Mucosa of gallbladder (tissue), 1 donor: ENCODE data around the gene LTB4R2. TPM values are rescaled to one million over a fixed set of nuclear protein-coding genes. Genes with fewer than 3 reads are reported as not detected.

Experiments
- DNase-seq: peaks from one replicate; pipeline ENCODE4 v3.0.0-alpha.2; 2020; ENCODE audit warnings: low spot score
- total RNA-seq: library from RNA; stranded (reverse); gene quantifications from one replicate; pipeline ENCODE4 v1.2.1, GENCODE V29; 2021
- donor health status: DM: no; HTN: no; CAD: no.

LTB4R2 gene
- total RNA-seq, 1 donor from 2014 or later: 6.1 TPM

DNA sequence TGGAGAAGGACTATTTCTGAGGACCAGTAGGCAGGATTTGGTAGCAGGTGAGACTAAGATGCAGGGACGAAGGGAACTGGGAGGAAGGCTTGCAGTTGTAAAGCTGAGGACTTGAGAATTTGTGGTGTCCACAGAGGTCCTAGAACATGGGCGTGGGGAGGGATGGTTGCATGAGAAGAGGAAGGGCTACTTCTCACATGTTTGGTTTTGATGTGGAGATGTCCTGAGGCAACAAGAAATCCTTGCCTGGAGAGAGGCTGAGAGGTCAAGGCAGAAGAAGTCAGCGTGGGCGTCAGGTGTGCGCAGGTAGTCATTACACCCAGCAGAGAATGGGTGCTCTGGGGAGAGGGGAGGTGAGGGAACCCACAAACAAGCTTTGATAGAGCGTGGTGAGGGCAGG, 32.9 kb upstream of the LTB4R2 start:
- no peak for DNase-seq

DNA sequence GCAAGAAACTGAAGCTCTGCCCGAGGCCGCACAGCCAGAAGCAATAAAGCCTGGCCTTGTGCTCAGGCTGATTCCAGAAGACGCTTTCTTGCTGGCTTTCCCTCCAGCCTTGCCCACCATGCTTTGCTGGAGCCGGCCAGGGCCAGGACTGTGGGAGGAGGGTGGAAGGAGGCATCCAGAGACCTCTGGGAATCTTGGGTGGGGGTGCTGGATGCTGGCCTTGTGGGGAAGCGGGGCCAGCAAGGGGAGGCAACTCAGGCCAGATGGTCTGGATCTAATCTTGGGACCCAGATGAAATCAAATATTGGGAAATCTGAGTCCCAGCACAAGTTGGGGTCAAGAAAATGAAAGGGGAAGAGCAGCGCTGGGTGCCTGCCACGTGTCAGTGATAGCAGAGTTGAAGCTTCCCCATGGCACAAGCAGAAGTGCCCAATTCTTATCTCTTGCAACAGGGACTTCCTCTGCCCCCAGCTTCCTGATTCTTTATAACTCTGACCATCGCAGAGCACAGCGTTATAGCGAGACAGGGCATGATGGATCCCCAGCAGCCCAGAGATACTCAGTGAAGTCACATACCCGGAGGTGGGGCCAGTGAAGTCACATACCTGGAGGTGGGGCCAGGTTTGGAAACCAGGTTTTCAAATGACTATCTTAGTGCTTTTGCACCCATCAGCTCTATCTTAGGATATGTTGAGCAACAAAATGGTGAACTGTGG, 32.2 kb upstream of the LTB4R2 start:
- peak; percentile 29 for DNase-seq

DNA sequence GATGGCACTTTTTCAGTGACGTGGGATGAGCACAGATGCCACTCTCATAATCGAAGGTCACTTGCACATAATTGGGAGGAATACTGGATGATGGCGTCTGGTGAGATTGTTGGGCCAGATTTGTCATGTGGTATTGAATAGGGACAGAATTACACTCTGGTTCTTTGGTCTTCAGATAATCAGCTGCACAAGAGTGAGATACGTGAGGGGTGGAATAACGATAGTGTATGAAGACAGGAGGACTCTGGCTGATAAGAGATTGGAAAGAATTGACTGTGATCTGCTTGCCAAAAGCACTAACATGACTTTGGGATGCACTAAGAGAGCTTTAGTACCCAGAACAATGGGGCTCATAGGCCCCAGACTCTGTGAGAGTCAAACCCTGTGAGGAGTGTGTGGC, 31.5 kb upstream of the LTB4R2 start:
- DNase-seq: no peak

DNA sequence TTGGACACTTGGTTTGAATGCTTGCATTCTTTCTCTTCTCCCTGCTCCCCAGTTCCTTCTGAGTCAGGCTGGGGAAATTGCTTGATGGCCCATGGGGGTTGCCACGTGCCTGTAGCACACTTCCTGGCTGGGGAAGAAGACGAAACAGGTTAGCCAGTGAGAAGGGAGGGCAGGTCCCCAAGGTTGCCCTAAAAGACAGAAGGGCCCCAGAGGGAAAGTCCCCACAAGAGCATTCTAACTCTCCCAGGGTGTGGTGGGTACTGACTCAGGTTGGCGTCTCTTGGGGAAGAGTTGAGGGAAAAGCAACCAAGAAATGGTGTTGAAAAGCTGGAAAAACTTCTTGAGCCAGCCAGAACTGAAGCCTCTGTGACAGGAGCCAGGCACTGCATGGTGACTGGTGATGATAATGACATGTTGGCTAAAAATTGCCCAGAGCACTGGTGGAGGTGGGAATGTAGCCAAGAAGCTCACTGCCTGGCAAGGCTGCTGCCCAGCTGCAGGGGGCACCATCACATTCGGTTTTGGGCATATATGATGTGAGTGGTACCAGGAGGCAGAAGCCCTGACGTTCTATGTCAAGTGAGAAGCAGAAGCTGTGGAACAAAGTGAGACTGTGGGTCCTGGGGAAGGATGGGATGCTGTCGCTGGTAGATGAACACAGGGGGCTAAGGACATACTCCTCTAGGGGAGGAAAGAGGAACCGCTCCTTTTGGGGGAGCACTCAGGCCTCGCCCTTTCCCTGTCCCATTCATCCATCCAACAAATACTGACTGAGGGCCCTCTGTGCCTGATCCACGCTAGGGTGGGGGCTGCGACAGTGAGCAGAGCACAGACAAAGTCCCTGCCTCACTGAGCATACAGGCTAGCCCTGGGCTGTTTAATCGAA, 30.4 kb upstream of the LTB4R2 start:
- DNase-seq: no peak

DNA sequence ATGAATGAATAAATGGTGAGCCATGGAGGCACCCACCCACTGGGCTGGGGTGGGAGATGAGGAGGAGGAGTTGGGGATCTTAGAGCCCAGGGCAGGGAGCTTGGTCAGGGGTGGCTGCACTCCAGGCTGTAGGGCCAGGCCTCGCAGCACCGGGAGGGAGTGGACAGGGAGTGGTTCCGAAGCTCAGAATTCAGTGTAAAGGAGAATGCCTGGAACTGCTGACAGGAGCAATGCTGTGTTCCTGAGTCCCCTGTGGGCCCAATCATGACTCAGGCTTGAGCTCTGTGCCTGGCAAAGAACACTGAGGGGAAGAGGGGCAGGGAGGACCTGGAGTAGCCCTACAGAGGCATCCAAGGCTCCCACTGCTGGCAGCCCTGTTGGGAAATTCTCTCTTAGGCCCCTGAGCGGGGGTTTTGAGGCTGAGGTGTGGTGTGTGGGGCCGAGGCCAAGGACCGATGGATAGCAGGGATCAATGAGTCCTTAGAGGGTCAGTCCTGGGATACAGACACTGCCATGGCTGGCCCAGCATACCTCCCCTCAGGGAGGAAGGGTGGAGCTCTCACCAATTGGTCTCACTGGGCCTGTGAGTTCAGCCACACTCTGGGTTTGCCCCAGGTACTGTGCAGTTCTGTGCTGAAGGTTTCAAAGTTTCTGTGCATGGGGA, 29.0 kb upstream of the LTB4R2 start:
- no peak for DNase-seq

DNA sequence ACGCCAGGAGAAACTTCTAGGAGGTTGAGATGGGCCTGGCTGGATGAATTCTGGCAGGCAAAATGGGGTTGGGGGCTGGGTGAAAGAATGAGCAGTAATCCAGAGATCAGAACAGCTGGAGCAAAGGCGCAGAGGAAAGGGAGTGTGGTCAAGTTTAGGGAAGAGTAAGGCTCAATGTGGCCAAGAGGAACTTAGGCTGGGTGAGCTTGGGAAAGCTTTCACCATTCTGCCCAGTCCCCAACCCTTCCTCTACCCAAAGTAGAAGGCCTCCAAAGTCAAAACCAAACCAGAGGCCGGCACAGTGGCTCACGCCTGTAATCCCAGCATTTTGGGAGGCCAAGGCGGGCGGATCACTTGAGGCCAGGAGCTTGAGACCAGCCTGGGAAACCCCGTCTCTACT, 28.3 kb upstream of the LTB4R2 start:
- DNase-seq: no peak

DNA sequence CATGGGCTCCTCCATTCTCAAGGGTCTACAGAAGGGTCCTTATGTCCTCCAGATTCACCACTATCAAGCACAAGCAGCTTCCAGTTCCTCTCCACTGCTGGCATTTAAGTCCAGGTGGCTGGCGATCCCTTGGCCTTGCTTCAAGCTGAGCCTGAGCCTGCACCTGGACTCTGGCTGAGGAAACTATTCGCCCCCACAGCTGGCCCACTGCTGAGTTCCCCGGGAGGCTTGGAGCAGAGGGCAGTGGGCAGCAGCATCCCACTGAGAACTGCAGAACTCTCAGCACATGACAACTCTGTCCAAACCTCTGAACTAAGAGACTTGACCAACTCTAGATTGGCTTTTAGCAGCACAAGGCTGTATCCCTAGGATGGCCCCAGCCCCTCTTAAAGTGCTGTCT, 27.2 kb upstream of the LTB4R2 start:
- no peak for DNase-seq

DNA sequence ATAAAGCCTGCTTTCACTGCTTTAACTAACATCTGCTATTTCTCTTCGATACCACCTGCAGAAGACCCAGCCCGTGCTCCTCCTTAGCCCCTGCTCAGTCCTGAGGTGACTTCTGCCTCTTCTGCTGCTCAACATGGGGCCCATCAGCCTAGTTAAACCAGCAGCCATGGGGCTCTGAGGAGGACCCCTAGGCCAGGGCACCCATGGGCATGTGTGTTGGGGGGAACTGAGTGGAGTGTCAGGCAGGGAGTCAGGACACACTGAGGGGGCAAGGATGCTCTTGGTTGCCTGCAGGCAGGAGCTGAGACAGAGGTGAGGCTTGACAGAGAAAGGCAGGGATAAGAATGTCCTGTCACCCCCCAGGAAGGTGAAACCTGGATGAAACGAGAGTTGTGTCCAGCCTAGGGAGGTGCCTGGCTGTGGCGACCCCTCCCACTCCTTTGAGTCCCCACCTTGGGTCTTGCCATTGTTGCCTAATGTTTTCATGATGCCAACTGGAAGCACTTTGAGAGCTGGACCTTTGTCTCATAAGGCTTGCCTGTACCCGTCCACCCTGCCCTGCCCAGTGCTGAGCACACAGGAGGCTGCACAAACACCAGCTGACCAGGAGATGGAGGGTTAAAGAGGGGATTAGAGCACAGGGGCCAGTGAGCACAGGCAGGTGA, 26.0 kb upstream of the LTB4R2 start:
- no peak for DNase-seq

DNA sequence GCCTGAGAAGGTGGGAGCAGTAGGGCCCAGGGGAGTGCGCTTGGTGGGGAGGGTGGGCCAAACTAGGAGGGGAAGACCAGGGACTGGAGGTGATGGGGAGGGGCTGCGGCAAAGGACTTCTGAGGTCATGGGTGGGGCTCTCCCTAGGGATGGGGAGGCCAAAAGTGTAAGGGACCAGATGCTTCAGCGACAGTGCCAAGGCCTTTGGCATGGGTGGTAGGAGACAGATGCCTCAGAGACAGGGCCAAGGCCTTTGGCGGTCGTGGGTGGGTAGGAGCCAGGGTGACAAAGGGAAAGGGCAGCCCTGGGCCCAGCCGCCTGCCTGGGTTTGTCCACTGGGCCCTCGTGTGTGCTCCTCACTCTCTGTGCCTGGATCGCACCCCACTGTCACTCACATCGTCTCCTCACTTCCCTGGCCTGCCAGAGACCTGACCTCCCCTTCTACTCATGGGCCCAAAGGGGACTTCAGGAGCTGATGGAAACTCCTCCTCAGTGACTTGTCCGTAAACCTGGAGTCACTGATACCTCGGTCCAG, 25.4 kb upstream of the LTB4R2 start:
- no peak for DNase-seq

DNA sequence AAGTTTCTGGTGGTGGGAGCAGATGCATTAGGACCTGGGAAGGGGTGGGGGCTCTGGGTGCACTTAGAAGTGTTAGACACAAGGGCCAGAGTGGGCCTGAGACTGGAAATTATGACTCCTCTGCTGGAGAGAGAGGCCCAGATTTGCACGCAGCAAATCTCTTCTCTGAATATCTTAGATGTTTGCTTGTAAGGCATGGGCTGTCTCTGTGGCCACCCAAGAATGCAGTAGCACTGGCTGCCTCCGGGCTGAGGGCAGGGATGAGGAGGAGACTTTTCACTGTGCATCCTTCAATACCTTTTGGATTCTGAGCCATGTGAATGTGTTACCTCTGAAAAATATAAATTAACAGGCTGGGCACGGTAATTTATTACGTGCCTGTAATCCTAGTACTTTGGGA, 24.6 kb upstream of the LTB4R2 start:
- no peak for DNase-seq

DNA sequence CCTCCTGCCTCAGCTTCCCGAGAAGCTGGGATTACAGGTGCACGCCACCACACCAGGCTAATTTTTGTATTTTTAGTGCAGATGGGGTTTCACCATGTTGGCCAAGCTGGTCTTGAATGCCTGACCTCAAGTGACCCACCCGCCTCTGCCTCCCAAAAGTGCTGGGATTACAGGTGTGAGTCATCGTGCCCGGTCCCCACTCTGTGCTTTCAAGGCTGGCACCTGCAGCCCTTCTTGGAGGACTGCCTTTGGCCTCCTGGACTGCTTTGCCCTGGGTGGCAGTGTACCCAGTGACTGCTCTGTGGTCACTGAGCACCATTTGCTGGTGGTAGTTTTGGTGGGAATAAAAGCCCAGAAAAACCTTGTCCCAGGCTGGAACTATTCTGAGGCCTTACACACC, 22.9 kb upstream of the LTB4R2 start:
- DNase-seq: no peak

DNA sequence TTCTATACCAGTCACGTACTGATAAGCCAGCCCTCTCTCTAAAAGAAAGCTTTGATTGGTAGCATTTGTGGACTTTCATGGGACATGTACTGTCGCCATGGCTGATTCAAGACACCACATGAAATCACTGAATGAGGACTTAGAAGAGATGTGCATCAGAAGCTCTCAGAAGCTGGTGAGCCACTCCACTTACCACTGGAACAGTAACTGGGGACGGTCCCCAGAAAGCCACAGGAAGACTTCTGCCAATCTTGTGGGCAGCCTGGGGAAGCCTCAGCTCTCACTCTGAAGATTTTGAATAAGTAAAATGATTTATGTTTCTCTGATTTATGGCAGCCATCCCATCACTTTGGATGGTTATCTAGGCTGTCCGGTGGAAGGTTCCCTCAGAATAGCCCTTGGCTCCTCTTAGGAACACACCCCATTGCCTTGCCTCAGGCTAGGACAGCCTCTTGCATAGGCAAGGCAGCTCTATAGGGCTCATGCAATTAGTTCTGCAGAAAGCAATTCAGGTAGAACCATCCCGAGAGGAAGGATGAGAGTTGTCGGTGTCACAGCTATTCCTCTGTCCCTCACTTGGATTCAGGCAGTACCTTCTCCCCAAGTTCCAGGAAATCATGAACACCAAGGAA, 20.2 kb upstream of the LTB4R2 start:
- no peak for DNase-seq

DNA sequence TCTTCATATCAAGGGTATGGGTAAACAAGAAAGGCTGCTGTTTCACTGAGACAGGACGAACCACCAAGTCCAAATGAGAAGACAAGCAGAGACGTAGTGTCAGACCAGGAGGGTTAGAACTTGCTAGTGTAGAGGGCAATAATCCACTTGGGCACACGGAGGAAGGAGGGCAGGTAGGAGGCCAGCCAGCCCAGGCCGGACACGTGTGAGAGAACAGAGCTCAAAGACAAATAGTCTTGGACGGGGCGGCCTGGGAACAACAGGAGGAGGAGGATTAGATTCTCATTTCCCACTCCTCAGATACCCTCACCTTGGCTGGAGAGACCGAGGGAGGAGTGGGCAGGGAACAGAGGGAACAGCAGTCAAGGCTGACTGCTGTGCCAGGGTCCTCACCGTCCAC, 19.2 kb upstream of the LTB4R2 start:
- no peak for DNase-seq

DNA sequence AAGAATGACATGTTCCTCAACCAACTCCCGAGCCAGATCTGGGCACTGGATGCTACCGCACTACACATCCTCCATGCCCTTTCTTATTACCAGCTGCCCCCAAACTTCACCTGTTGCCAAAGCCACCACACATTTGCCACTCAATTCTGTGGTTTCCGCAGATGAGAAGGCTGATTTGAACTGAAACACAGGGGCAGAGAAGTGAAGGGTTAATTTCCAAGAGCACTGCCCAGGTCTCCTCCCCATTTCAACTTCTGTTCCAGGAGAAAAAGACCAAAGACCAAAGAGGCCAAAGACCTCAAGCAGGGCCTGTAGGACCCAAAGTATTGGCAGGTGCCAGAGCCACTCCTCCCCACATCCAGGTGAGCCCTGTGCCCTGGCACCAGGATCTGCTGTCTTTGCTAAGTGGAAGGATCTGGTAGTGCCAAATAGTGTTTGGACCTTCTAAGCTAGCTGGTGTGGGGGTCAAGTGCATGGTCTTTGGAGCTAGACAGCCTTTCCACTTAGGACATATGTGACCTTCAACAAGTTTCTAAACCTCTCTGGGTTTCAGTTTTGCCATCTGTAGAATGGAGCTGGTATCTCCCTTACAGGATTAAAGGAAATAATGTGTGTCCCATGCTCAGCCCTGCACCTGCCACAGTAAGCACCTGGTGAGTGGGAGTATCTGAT, 18.4 kb upstream of the LTB4R2 start:
- DNase-seq: no peak

DNA sequence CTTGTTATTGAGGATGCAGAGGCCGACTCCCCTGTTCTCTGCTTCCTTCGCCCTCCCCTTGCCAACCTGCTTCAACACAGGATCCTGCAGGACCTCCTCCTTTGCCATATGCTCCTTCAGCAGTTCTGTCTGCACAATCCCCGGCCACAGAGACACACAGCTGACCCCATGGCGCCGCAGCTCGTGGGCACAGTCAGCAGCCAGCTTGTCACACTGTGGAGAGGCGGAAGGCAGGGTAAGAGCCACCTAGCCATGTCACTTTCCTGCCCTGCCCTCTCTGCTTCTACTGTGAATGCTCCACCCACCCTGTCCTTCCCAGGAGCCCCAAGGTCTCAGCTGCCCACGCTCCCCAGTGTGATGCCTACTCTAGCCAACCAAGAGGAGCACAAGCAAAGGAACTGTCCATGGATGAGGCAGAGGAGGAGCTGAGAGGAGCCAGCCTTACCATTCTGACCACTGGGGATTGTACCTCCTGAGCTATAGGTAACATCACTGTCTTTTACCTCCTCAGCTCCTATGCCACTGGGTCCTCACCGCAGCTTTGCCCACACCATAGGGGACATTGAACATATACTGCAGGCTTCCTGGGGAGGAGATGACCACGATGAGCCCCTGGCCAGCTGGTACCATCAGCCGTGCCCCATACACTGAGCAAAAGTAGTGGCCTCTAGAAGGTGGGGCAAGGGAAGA, 17.7 kb upstream of the LTB4R2 start:
- DNase-seq: no peak

DNA sequence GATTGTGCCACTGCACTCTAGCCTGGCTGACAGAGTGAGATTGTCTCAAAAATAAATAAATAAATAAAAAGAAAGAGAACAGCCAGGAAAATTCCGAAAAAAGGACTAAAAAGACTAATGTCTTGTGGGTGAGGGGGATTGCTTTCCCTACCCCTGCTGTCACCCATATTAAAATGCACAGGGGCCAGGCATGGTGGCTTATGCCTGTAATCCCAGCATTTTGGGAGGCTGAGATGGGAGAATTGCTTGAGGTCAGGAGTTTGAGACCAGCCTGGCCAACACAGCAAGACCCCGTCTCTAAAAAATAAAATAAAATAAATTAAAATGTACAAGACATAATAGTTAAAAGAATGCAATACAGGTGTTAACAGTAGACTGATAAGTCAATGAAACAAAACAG, 16.4 kb upstream of the LTB4R2 start:
- DNase-seq: no peak

DNA sequence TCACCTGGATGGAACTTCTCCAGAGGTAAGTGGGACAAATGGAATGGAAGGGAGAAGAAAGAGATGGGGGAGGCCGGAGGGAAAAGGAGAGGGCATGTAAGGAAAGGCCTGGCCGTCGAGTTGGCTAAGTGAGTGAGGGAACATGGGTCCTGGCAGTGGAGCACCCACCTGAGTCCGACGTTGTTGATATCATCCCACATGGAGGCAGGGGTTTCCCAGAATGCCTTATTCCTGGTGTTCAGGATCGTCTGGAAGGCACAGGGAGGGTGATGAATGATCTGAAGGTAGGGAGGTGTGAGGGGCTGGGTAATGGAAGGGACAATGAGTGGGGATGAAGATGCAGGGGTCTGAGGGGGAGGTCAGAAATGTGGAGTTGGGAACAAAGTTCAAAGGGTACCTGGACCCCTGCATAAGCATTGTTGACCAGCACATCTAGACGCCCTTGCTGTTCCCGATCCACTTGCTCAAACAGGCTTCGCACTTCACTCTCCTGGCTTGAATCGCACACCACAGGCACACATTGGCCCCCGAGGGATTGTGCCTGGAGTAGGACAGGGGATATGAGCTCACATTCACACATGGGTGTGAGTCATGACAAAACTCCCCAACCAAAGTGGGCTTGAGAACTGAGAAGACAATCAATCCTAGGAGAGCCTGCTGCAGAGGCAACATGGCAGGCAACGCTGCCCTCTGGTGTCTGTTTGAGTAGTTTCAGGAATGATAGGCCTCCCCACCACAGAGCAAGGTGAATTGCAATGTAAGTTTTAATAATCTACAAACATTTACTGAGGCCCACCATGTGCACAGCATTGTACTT, 13.4 kb upstream of the LTB4R2 start:
- peak; percentile 68 for DNase-seq

DNA sequence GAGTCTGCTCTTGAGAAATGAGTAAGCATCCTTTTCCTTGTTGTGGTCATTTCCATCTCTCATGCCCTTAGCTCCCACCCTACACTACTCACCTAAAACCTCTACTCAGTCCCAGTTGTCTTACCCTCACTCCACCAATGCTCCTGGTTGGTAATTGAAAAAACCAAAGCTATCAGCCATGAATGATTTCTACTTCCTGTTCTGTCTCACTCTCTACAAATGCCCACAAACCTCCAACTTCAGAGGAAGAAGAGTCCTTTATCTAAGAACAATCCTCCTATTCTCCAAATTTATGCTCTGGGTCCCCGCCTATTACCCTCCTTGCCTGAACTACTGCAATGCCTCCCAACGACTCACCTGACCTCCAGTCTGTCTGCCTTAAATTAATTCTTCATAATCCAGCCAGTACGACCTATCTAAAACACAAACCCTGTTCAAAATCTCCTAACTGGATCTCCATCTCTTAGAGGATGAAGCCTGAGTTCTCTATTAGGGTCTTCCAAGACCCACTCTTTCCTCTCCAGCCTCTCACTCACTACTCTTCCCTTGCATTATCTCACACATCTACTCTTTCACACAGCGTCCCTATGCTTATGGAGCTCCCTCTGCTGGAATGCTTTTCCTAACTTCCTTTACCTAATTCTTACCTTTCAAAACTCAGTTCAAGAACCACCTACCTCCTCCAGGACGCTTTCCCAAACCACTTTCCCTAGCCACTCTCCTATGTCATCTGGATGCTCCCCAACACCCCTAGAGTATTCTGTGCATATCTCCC, 12.6 kb upstream of the LTB4R2 start:
- DNase-seq: no peak

DNA sequence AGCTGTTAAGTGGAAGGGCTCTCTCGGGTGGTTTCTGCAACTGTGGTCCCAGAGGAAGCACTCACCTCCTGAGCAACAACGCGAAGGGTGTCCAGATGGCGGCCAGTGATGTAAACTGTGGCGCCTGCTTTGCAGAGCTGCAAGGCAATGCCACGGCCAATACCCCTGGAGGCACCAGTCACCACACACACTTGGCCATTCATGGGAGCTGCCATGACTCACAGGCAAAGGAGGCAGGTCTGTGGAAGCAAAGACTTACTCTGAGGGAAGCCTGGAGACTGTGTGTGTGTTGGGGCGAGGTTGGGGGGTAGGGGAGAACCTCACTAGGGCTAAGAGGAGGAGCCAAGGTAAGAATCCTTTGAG, 11.1 kb upstream of the LTB4R2 start:
- DNase-seq: no peak
